ENCODE results near the gene RALBP1.

DNA sequence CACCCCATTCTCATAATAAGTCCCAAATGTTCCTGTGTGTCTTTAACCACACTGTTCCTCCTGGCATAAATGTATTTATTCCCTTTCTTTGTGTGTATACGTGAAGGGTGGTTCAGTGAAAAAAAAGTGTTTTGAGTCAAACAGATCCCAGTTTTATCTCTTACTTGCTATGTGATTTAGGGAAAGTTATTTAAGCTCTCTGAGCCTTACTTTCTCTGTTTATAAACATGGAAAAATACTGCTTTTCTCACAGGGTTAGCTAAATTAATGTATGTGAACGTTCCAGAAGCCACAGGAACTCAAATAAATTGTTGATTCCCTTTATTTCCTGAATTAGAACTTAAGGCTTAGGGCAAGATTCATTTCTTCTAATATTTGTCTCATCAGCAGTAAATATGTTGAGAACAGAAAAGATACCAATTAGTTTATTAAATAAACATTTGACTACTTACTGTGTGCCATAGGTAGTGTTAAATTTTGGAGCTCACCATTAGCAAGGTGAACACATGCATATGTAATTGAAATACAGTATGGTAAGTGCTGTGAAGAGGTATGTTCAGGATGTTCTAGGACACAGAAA, 33.2 kb downstream of the RALBP1 start:
- TF ChIP-seq, protein P1, sequence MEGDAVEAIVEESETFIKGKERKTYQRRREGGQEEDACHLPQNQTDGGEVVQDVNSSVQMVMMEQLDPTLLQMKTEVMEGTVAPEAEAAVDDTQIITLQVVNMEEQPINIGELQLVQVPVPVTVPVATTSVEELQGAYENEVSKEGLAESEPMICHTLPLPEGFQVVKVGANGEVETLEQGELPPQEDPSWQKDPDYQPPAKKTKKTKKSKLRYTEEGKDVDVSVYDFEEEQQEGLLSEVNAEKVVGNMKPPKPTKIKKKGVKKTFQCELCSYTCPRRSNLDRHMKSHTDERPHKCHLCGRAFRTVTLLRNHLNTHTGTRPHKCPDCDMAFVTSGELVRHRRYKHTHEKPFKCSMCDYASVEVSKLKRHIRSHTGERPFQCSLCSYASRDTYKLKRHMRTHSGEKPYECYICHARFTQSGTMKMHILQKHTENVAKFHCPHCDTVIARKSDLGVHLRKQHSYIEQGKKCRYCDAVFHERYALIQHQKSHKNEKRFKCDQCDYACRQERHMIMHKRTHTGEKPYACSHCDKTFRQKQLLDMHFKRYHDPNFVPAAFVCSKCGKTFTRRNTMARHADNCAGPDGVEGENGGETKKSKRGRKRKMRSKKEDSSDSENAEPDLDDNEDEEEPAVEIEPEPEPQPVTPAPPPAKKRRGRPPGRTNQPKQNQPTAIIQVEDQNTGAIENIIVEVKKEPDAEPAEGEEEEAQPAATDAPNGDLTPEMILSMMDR (IDR thresholded peaks at IDR 0.05) = no peak
- TF ChIP-seq POLR2A (IDR thresholded peaks at IDR 0.05) = no peak
